GM10266 (cell line): ENCODE results near the gene KSR1.
A peak's percentile ranks its signal among the peaks of the same experiment; 100 is the strongest.

Source experiments
- DNase-seq: peaks from one replicate; pipeline ENCODE4 v3.0.0; 2012; ENCODE audit errors: extremely low spot score
- TF ChIP-seq, protein P1 (sequence below): IDR thresholded peaks from 2 replicates; pipeline ENCODE4 v1.5.1; 2012; ENCODE audit warnings: mild to moderate bottlenecking, low read depth; ENCODE audit not compliant: control insufficient read depth, insufficient read depth; ENCODE audit errors: missing control alignments

The KSR1 gene

DNA sequence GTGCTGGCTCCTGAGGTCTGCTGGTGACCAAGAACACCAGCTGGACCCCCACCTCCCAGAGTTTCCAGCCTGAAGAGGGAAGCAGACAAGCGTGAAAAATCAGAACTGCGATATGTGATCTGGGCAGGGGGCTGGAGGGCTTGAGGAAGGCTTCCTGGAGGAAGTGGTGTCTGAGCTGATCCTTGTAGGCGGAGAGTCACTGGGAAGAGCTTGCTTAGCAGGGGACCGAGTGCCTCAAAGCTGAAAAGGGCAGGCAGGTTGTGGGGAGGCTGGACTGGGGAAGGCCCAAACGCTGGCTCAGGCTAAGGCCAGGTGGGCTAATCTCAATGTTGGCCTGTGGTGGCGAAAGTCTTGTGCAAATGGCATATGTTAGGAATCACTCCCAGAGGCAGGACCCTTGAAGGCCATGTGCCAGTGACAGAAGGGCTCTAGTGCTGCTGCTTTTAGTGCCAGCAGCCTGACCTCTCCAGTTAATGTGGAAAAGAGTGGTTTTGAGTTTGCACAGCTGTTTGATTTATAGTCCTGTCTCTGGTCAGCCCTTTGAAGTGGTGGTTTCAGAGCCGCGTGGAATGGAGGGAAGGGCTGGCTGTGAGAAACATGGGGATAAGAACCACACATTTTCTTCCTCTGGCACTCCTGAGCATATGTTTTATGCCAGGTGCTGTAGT is 89.4 kb downstream of the KSR1 start:
- DNase-seq = no peak
- TF ChIP-seq, protein P1, sequence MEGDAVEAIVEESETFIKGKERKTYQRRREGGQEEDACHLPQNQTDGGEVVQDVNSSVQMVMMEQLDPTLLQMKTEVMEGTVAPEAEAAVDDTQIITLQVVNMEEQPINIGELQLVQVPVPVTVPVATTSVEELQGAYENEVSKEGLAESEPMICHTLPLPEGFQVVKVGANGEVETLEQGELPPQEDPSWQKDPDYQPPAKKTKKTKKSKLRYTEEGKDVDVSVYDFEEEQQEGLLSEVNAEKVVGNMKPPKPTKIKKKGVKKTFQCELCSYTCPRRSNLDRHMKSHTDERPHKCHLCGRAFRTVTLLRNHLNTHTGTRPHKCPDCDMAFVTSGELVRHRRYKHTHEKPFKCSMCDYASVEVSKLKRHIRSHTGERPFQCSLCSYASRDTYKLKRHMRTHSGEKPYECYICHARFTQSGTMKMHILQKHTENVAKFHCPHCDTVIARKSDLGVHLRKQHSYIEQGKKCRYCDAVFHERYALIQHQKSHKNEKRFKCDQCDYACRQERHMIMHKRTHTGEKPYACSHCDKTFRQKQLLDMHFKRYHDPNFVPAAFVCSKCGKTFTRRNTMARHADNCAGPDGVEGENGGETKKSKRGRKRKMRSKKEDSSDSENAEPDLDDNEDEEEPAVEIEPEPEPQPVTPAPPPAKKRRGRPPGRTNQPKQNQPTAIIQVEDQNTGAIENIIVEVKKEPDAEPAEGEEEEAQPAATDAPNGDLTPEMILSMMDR = no peak

DNA sequence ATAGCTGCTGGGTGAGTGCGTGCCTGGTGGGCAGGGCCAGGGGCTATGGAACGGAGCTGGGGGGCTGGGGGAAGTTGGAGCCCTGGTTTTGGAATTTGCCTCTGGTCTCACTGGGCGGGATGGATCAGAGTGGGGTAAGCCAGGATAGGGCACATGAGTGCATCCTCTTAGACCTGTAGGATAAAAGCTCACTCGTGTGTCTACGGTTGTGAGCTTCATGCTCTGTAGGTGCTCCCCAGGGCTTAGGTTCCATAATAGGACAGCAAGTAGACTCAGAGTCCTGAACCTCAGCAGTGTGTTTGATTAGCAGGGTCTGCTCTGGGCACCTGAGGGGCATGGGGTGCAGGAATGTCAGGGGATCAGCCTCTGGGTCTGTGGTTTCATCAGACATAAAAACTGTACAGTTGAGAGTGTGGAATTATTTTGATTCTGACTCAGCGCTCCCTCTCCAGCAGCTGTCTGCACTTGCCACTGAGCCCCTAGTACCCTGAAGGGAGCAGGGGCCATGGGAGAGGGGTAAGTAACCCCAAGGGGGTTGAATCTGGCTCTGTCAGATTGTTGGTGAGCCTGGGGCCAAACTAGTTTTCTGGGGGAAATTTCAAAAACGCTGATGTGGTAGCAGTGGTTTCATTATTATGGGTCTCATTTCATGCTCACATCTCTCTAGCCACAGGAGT is 90.5 kb downstream of the KSR1 start:
- TF ChIP-seq, protein P1 = no peak
- DNase-seq = peak; percentile 39

DNA sequence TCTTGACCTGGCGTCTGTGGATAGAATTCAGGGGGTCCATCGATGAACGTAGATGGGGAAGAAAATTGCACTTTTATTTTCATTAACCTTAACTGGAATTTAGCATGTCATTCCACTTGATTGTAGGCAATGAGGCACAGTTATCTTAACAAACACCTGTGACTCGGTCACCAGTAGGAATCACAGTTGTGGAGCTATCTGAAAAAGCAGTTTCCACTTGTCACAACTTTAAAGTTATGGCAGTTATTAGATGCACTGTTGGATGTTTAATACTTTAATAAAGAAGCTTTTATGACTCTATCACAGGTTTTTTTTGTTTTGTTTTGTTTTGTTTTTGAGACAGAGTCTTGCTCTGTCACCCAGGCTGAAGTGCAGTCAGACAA is 91.0 kb downstream of the KSR1 start:
- TF ChIP-seq, protein P1 = no peak
- DNase-seq = no peak

DNA sequence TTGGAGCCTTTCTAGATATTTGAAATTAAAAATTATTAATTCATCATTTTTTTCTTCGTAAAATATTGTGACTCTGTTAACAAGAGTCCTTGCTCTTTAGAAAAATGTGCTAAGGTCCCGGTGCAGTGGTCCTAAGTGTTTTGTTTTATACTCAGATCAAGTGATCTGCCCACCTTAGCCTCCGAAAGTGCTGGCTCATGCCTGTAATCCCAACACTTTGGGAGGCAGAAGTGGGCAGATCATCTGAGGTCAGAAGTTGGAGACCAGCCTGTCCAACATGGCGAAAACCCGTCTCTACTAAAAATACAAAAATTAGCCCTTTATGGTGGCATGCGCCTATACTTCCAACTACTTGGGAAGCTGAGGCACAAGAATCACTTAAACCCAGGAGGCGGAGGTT is 92.1 kb downstream of the KSR1 start:
- DNase-seq = no peak
- TF ChIP-seq, protein P1 = no peak

DNA sequence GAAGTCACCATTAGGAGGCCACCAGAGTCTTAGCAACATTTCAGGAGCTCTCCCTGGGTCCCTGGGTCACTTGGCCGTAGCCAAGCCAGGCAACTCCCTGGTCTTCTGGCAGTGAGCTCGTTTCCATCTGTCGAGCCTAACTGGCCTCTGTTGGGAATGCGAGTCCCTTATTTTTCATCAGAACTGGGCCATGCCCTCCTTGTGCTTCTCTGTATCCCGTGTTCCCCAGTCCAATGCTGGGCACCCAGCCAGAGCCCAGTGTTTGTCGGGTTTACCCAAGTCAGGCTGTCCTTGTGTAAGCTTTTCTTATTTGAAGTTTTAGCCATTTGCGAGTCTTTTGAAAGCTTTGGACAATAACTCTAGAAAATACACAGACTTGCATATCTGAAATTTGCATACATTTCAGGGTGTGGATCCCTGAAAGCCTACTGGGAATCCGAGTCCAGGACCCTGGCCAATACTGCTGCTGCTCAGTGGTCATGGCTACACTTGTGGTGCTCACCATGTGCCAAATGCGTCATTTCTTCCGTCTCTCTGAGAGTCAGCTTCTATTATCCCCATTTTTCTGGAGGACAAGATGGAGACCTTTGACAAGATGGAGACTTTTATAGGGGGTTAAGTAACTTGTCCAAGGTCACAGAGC is 93.1 kb downstream of the KSR1 start:
- DNase-seq = no peak
- TF ChIP-seq, protein P1 = no peak

DNA sequence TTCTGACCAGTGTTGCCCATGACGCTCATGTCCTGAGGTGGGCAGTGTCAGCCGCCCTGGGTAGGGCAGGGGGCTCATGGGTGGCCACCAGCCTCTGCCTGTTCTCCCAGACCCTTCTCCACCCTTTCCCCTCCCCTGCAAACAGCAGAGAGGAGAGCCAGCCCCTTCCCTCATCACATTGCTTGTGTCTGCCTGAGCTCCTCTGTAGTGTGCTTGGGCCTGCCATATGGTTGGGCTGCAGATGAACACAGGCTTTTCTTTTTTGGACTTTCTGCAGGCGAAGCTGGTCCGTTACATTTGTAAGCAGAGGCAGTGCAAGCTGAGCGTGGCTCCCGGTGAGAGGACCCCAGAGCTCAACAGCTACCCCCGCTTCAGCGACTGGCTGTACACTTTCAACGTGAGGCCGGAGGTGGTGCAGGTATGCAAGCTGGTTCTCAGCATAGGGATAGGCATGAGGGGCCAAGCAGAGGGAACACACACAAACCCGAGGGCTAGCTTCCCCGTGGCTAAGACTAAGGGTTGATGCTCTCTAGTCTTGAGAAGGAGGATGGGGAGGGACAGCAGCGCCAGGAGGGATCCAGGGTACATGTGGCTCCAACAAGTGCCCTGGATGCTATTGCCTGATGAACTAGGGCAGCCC is 94.2 kb downstream of the KSR1 start:
- TF ChIP-seq, protein P1 = no peak
- no peak for DNase-seq
